Peyer's patch (tissue), 4 donors: ENCODE measurements around the gene GPR108. TPM values are rescaled to one million over a fixed set of nuclear protein-coding genes. Genes with fewer than 3 reads are reported as not detected.

Experiments used
- DNase-seq, 3 donors: peaks; one replicate each; pipeline ENCODE4 v3.0.0-alpha.2; 2017 to 2019
- H3K27ac ChIP-seq, 4 donors: fragments of 200-600 bp; sonication (generic); one replicate each; pipeline ENCODE4 v1.5.1; 2016 to 2019
- H3K27me3 ChIP-seq, 2 donors: fragments of 200-600 bp; sonication (generic); one replicate each; pipeline ENCODE4 v1.5.1; 2019
- H3K36me3 ChIP-seq, 3 donors: fragments of 200-600 bp; sonication (generic); one replicate each; pipeline ENCODE4 v1.5.1; 2016 to 2019
- H3K4me1 ChIP-seq, 4 donors: fragments of 200-600 bp; sonication (generic); one replicate each; pipeline ENCODE4 v1.5.1; 2016 to 2019
- H3K4me3 ChIP-seq, 4 donors: fragments of 200-600 bp; sonication (generic); 1 replicate in 3 of 4; 2 replicates in 1 of 4; pipeline ENCODE4 v1.5.1; 2016 to 2019; ENCODE audit warnings: mild to moderate bottlenecking in 1 of 4
- H3K9me3 ChIP-seq, 4 donors: fragments of 200-600 bp; sonication (generic); one replicate each; pipeline ENCODE4 v1.5.1; 2016 to 2019; ENCODE audit warnings: mild to moderate bottlenecking in 1 of 4
- CTCF ChIP-seq, 6 experiments: fragments of 450-650 bp in 4 of 6; fragments of 200-600 bp in 2 of 6; sonication (generic) in 1 of 6; IDR thresholded peaks; one replicate each; pipeline ENCODE4 v1.5.1; 2017 to 2019; ENCODE audit warnings: antibody characterized with exemption in 6 of 6, mild to moderate bottlenecking in 3 of 6, moderate library complexity in 1 of 6
- POLR2A ChIP-seq, 2 donors: fragments of 450-650 bp; IDR thresholded peaks; one replicate each; pipeline ENCODE4 v1.5.1; 2017; ENCODE audit warnings: antibody characterized with exemption in 2 of 2, mild to moderate bottlenecking in 2 of 2, moderate library complexity in 2 of 2
- total RNA-seq, 4 donors: library from RNA; depleted of rRNA; stranded (reverse); fragments of >200 nt; gene quantifications; one replicate each; pipeline ENCODE4 v1.1.0, GENCODE V29; 2016

GPR108 gene
- total RNA-seq, 4 donors from 2014 or later: 54.5 to 133 (median 92.2) TPM

GRCh38 chr19:6713773-6714692, 23.3 kb downstream of the GPR108 start:
- no peaks in the 10 kb centered on the region for H3K27me3 ChIP-seq
- no peak for TF ChIP-seq CTCF (IDR thresholded peaks at IDR 0.05)
- no peaks in the 10 kb centered on the region for H3K36me3 ChIP-seq
- no peak overlapping the region for H3K4me3 ChIP-seq
- no peak overlapping the region for H3K27ac ChIP-seq
- no peaks in the 10 kb centered on the region for H3K4me1 ChIP-seq
- DNase-seq: no peak
- no peaks in the 10 kb centered on the region for H3K9me3 ChIP-seq

- TF ChIP-seq POLR2A (IDR thresholded peaks at IDR 0.05) (no peak), CTCF (IDR thresholded peaks at IDR 0.05) (no peak)
- DNase-seq: no peak
- Histone ChIP-seq H3K27me3 (no peaks in the 10 kb centered on the region), H3K36me3 (no peaks in the 10 kb centered on the region), H3K27ac (no peak overlapping the region), H3K4me3 (no peak overlapping the region), H3K9me3 (no peaks in the 10 kb centered on the region), H3K4me1 (no peaks in the 10 kb centered on the region)
Observed at GRCh38 chr19:6712692-6713670, 24.4 kb downstream of the GPR108 start.

GRCh38 chr19:6712231-6712630, 25.1 kb downstream of the GPR108 start:
- Histone ChIP-seq H3K4me1 (no peaks in the 10 kb centered on the region), H3K9me3 (no peaks in the 10 kb centered on the region), H3K4me3 (no peak overlapping the region), H3K27ac (no peak overlapping the region), H3K36me3 (no peaks in the 10 kb centered on the region), H3K27me3 (no peaks in the 10 kb centered on the region)
- TF ChIP-seq CTCF (IDR thresholded peaks at IDR 0.05) (no peak), POLR2A (IDR thresholded peaks at IDR 0.05) (no peak)
- no peak for DNase-seq

GRCh38 chr19:6711605-6712004, 25.8 kb downstream of the GPR108 start:
- no peak overlapping the region for H3K27ac ChIP-seq
- no peak overlapping the region for H3K4me3 ChIP-seq
- H3K4me1 ChIP-seq: no peaks in the 10 kb centered on the region
- DNase-seq: no peak
- no peaks in the 10 kb centered on the region for H3K9me3 ChIP-seq
- TF ChIP-seq CTCF (IDR thresholded peaks at IDR 0.05) (no peak), POLR2A (IDR thresholded peaks at IDR 0.05) (no peak)
- no peaks in the 10 kb centered on the region for H3K36me3 ChIP-seq
- no peaks in the 10 kb centered on the region for H3K27me3 ChIP-seq

GRCh38 chr19:6711078-6711361, 26.4 kb downstream of the GPR108 start:
- no peak overlapping the region for H3K27ac ChIP-seq
- H3K9me3 ChIP-seq: no peaks in the 10 kb centered on the region
- H3K4me3 ChIP-seq: no peak overlapping the region
- no peak for DNase-seq
- TF ChIP-seq CTCF (IDR thresholded peaks at IDR 0.05) (no peak), POLR2A (IDR thresholded peaks at IDR 0.05) (no peak)
- H3K4me1 ChIP-seq: no peaks in the 10 kb centered on the region
- H3K36me3 ChIP-seq: no peaks in the 10 kb centered on the region
- no peaks in the 10 kb centered on the region for H3K27me3 ChIP-seq
